ENCODE data around the gene TYK2.

TYK2 gene

GRCh38 chr19:10403137-10404021 lies 23.0 kb upstream of the TYK2 start, which contains the start of gene CDC37 (continued):
- TF ChIP-seq ZBTB17 (tag by site-specific recombination; IDR thresholded peaks at IDR 0.05), result peak; percentile 53; the same call in 1 of the 2 replicates
- TF ChIP-seq ZNF558 (tag by site-specific recombination; IDR thresholded peaks at IDR 0.05), result no peak

- Histone ChIP-seq H3K9me3 (ENCODE audit: control insufficient read depth, insufficient read depth, low read depth, low read length) (no peaks in the 10 kb centered on the region), H3K36me3 (ENCODE audit: control insufficient read depth in 2 of 2, insufficient read depth in 1 of 2, low read length in 2 of 2) (peaks cover 0 to 36% of the 10 kb centered on the region in 2 experiments; a peak in 2 of 3 replicates), H3K4me3 (ENCODE audit: low read depth, low read length) (peak overlapping the region; percentile 99), H3K4me1 (ENCODE audit: control insufficient read depth, insufficient read depth, low read length) (peaks cover 8% of the 10 kb centered on the region), H3K27ac (ENCODE audit: extremely low read depth, low read depth, low read length) (peak overlapping the region; percentile 73)
- ChIA-PET POLR2A (interaction anchor here (0.9 to 3.3 kb wide), 3 partner anchors 22 to 208 kb away, joined by 3 to 9 read pairs (median 4); partner anchors contain the start of genes DNMT1 and TYK2), CTCF (interaction anchor here (0.7 to 10.5 kb wide), 8 partner anchors 8 to 243 kb away, joined by 3 to 193 read pairs (median 4); partner anchors contain the start of gene PDE4A)
- no peak for TF ChIP-seq ZNF133 (tag by site-specific recombination; IDR thresholded peaks at IDR 0.05)
- TF ChIP-seq ZNF23 (tag by site-specific recombination; IDR thresholded peaks at IDR 0.05; ENCODE audit: borderline replicate concordance), result no peak
- peak; percentile 69; the same call in 1 of the 2 replicates for TF ChIP-seq ZNF76 (tag by site-specific recombination; IDR thresholded peaks at IDR 0.05; ENCODE audit: borderline replicate concordance, low read depth)
- peak; percentile 28; the same call in 1 of the 2 replicates for TF ChIP-seq KLF9 (tag by site-specific recombination; IDR thresholded peaks at IDR 0.05; ENCODE audit: low read depth)
- no peak for TF ChIP-seq AEBP2 (tag by site-specific recombination; IDR thresholded peaks at IDR 0.05; ENCODE audit: borderline replicate concordance)
- no peak for TF ChIP-seq ZNF146 (tag by site-specific recombination; IDR thresholded peaks at IDR 0.05)
- no peak for TF ChIP-seq ZNF138 (tag by site-specific recombination; IDR thresholded peaks at IDR 0.05; ENCODE audit: borderline replicate concordance)
- no peak for TF ChIP-seq ELK4 (IDR thresholded peaks at IDR 0.05; ENCODE audit: borderline replicate concordance, low read depth, low read length)
- TF ChIP-seq ZNF707 (tag by site-specific recombination; IDR thresholded peaks at IDR 0.05), result no peak
- TF ChIP-seq ZBTB8A (tag by site-specific recombination; IDR thresholded peaks at IDR 0.05), result no peak
- no peak for TF ChIP-seq ZNF670 (tag by site-specific recombination; IDR thresholded peaks at IDR 0.05; ENCODE audit: low read depth)
- TF ChIP-seq ZNF214 (tag by site-specific recombination; IDR thresholded peaks at IDR 0.05; ENCODE audit: borderline replicate concordance), result no peak
- no peak for TF ChIP-seq ZNF404 (tag by site-specific recombination; IDR thresholded peaks at IDR 0.05)
- no peak for TF ChIP-seq ZNF354C (tag by site-specific recombination; IDR thresholded peaks at IDR 0.05; ENCODE audit: borderline replicate concordance, low read depth)
- TF ChIP-seq MZF1 (tag by site-specific recombination; IDR thresholded peaks at IDR 0.05; ENCODE audit: borderline replicate concordance), result no peak
- TF ChIP-seq ZBTB1 (tag by site-specific recombination; IDR thresholded peaks at IDR 0.05), result no peak
- TF ChIP-seq SP7 (tag by site-specific recombination; IDR thresholded peaks at IDR 0.05), result 0 out of 2 replicates have a peak, but pooled peaks have one; percentile 9
- peak; percentile 39; the same call in 1 of the 2 replicates for TF ChIP-seq ZBTB17 (tag by site-specific recombination; IDR thresholded peaks at IDR 0.05)
- TF ChIP-seq ZNF664 (tag by site-specific recombination; IDR thresholded peaks at IDR 0.05), result no peak
- no peak for TF ChIP-seq ZNF2 (tag by site-specific recombination; IDR thresholded peaks at IDR 0.05)
- TF ChIP-seq ZNF121 (tag by site-specific recombination; IDR thresholded peaks at IDR 0.05), result no peak
- no peak for TF ChIP-seq OSR2 (tag by site-specific recombination; IDR thresholded peaks at IDR 0.05)
- no peak for TF ChIP-seq ZSCAN18 (tag by site-specific recombination; IDR thresholded peaks at IDR 0.05)
- TF ChIP-seq MEIS1 (CRISPR knock-in tag; IDR thresholded peaks at IDR 0.05; ENCODE audit: borderline replicate concordance), result no peak
- no peak for TF ChIP-seq ZNF211 (tag by site-specific recombination; IDR thresholded peaks at IDR 0.05; ENCODE audit: low read depth)
- no peak for TF ChIP-seq ZNF626 (tag by site-specific recombination; IDR thresholded peaks at IDR 0.05)
- TF ChIP-seq SALL2 (tag by site-specific recombination; IDR thresholded peaks at IDR 0.05; ENCODE audit: borderline replicate concordance), result no peak
- no peak for TF ChIP-seq SETDB1 (IDR thresholded peaks at IDR 0.05; ENCODE audit: insufficient read length, low read length)
- TF ChIP-seq SP2 (tag by site-specific recombination; IDR thresholded peaks at IDR 0.05), result peak; percentile 81
- no peak for TF ChIP-seq ZNF837 (tag by site-specific recombination; IDR thresholded peaks at IDR 0.05)
- TF ChIP-seq ZNF169 (tag by site-specific recombination; IDR thresholded peaks at IDR 0.05), result no peak
Observed at GRCh38 chr19:10402441-10403038, 22.2 kb upstream of the TYK2 start.

Measured in HEK293 (cell line).